Mammary epithelial cell (primary cell): ENCODE measurements around the gene SEMA4D.

Experiments
- CTCF ChIP-seq, 2 donors: IDR thresholded peaks in 1 of 2; conservative IDR thresholded peaks in 1 of 2; 2 replicates each; pipeline ENCODE4 v1.5.1; 2011 to 2012; ENCODE audit warnings: inconsistent platforms in 2 of 2, low read length in 2 of 2, mild to moderate bottlenecking in 2 of 2, control low read depth in 1 of 2, low read depth in 1 of 2; ENCODE audit not compliant: insufficient read depth in 1 of 2; ENCODE audit errors: extremely low read depth in 1 of 2
- EZH2 ChIP-seq: IDR thresholded peaks from 2 replicates; pipeline ENCODE4 v1.6.1; 2012; ENCODE audit warnings: low read length, inconsistent platforms, borderline replicate concordance

GRCh38 chr9:89523948-89524347, 26.0 kb upstream of the SEMA4D start:
- TF ChIP-seq CTCF (conservative IDR thresholded peaks at IDR 0.05 in 1 of 2, IDR thresholded peaks at IDR 0.05 in 1 of 2; ENCODE audit: extremely low read depth in 1 of 2, insufficient read depth in 1 of 2, low read depth in 1 of 2, low read length in 2 of 2): no peak
- no peak for TF ChIP-seq EZH2
